Inferior parietal cortex (tissue), 1 donor: Measurements from ENCODE around the gene NHERF1.

ENCODE experiments used
- DNase-seq: peaks from one replicate; pipeline ENCODE4 v3.0.0-alpha.2; 2016; ENCODE audit errors: extremely low spot score

Gene NHERF1

DNA sequence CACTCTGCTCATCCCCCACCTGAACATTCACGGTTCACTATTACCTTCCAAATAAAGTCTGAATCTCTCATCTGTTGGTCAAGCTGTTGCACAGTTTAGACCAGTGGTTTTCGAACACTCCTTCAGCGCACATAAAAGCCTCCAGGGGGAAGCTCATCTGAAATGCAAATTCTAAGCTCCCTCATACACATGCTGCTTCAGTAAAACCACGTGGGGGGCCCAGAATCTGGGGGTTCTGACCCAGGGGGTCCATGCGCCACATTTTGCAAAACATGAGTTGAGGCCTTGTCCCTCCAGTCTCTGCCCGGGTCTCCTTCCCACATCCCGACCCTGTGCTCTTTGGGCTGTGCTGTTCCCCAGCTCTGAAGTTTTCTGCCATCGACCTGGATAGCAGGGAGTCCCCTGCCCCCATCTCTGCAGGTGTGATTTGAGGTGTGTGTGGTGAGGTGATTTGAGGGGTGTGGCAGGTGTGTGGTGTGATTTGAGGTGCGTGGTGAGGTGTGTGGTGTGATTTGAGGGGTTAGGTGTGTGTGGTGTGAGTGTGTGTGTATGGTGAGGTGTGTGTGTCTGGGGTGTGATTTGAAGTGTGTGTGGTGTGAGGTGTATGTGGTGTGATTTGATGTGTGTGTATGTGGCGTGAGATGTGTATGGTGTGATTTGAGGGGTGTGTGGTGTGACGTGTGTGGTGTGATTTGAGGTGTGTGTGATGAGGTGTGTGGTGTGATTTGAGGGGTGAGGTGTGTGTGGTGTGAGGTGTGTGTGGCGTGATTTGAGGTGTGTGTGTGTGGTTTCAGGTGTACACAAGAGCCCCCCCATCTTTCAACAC is 16.2 kb upstream of the NHERF1 start:
- DNase-seq = no peak

DNA sequence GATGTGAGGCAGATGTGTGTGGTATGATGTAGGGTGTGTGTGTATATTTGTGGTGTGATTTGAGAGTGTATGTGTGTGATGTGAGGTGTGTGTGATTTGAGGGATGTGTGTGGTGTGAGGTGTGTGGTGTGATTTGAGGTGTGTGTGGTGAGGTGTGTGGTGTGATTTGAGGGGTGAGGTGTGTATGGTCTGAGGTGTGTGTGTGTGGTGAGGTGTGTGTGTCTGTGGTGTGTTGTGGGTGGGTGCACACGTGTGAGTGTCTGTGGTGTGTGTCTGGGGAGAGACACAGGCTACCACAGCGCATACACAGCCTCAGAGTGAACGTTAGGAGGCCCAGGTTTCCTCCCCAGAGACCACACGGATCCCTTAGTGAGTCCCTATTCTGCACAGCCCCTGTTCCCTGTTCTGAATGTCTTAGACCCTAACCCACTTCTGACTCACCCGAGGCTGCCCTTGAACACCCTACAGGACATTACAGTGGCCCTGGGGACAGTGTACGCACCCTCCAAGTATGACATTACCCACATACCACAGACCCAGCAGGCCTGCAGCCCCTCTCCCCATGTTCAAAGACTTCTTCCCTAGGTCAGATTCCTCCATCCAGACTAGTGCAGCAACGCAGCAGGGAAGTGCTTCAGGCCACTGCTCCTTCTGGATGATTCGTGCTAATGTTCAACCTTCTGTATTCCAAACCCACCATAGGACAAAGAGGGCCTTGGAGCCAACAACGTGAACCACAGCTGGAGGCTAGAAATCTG is 14.9 kb upstream of the NHERF1 start:
- no peak for DNase-seq

DNA sequence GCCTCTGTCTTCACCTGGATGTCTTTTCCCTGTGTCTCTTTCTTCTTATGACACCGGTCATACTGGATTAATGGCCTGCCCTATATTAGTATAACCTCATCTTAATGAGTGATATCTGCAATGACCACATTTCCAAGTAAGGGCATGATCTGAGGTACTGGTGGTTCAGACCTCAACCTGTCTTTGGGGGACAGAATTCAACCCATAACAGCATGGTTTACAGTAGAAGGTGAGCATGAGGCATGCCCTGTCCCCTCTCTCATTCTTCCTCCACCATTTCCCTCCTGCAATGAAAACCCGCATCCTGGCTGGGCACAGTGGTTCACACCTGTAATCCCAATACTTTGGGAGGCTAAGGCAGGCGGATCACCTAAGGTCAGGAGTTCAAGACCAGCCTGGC is 14.2 kb upstream of the NHERF1 start:
- DNase-seq = no peak

DNA sequence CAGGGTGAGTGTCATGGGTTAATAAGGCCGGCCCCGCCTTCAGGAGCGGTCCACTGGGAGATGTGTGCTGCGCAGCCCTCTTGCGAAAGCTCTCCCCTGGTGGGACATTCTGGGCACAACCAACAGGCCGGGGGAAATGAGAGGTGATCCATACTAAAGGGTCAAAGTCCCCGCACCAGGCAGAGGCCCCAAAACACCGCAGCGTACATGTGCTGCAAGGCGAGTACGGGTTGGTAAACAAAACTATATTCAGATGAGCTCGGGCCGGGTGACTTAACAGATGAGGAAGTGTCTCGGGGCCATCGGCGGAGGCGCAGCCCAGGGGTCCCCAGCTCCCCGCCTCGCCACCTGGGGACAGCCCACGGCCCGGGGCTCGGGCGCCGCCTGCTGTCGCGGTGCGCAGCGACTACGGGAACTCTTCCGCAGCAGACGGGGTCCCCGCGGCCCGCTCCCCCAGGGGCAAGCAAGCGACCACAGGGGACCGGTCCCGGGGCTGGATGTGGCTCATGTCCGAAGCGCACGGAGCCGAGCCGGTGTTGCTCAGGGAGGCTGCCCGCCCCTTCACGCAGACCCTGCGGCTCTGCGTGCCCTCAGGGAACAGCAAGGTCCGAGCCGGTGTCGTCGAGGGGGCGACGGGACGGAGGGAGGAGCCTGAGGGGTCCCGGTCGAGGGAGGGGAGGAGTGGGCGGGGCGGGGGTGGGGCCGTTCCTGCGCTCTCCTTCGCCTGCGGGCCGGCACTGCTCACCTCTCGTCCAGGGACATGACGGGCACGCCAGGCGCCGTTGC is 11.7 kb upstream of the NHERF1 start, which contains the start of gene RAB37:
RAB37 (plus strand) TSS at position 744 of the 786 bp plus-strand sequence; CDS start at position 761, 17 bp downstream.
- no peak for DNase-seq

DNA sequence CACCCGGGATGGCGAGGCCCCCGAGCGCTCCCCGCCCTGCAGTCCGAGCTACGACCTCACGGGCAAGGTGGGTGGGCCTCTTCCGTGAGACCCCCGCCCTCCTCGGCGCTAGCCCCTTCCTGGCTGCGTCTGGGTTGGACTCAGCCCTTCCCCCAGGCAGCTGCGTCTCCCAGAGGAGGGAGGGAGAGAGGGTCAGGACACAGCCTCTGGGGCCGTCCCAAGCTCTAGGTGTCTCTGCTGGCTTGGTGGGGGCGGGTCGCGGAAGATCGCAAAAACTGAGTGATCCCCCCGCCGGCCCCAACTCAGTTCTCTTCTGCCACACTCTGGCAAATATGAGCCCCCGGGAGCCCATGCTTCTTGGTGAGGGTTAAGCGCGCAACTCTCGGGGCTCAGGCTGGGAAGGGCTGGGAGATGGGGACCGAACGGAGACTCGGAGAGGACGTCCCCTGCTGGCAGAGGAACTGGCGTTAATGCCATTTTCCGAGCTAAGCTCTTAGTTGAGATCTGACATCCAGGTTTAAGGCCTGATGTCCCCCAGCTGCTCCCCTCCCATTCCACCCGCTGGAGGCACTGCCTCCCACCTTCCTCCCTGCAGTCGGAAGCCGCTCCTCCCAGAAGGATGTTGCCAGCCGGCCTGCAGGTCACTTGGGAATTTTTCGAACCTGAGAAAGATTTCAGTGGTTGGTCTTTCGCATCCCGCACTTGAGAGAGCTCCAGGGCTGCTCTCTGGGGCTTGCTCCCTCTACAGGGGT is 11.0 kb upstream of the NHERF1 start:
- DNase-seq = no peak

DNA sequence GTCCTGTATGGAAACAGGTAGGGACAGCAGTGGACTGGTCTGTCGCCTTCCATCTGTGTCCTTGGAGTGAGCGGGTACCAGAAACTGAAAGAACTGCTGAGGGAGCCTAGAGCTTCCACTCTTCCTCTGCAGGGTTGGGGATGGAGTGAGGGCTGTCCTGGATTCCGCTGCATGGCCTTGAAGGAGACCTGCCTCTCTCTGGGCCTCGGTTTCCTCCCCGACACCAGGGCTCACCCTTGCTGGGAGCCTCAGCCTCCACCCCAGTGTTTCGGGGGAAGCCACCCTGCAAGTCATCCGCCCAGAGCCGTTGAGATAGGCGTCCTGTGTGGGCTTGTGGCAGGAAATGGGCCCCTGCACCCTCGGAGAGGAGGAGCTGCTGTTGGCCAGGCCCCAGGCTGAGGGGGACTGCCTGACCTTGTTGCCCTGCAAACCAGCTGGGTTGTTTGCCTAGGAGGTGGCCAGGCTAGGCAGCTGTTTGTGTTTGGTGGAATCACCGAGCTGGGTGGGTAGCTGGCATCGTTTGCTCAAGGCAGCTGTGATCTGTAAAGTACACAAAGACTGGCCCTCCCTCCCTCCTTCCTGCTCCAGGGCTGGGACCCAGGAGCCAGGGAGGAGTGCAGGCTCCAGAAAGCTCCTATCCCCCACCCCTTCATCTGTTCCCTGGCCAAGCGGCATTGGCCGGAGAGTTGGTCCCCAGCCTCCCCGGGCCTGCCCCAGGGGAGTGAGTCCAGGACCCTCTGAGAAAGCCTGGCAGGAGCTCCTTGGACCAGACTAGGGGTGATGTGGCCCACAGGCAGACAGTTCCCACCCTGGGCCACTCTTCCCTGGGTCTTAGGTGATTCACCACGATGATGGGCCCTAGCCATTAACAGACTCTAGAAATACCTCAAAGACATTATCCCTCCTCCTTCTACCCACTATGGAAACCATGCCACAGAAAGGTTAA is 10.1 kb upstream of the NHERF1 start:
- DNase-seq = no peak

DNA sequence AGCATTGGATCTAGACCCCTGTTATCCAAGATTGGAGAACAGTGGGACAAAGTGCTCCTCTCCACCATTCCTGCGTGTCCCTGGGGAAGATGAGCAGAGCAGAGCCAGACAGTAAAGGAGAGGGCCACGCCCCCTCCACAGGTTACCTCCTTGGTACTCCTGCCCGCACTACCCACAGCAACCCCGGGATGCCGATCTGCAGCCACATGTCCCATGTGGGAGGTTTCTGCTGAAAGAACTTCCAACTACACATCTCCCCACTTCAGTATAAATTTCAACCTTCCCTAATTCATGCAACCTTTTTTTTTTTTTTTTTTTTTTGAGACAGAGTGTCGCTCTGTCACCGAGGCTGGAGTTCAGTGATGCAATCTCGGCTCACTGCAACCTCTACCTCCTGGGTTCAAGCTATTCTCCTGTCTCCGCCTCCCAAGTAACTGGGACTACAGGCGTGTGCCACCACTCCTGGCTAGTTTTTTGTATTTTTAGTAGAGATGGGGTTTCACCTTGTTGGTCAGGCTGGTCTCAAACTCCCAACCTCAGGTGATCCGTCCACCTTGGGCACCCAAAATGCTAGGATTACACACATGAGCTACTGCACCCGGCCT is 9.1 kb upstream of the NHERF1 start:
- no peak for DNase-seq

DNA sequence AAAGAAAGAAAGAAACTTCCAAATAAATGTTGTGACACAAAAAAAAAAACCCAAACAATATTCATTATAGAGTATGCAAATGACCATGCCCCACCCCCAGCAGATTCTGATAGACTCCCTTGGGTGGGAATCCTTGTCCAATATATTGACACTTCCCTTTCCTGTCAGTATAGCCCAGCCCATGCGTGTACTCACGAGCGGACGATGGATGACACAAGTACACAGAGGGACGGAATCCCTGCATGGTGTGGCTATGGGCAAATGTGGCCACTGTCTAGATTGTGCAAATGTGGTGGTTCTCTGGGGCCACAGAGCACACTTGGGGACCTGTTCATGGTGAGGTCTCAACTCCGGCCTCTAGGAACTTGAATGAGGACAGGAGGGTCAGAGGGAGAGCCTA is 8.3 kb upstream of the NHERF1 start:
- DNase-seq = no peak

DNA sequence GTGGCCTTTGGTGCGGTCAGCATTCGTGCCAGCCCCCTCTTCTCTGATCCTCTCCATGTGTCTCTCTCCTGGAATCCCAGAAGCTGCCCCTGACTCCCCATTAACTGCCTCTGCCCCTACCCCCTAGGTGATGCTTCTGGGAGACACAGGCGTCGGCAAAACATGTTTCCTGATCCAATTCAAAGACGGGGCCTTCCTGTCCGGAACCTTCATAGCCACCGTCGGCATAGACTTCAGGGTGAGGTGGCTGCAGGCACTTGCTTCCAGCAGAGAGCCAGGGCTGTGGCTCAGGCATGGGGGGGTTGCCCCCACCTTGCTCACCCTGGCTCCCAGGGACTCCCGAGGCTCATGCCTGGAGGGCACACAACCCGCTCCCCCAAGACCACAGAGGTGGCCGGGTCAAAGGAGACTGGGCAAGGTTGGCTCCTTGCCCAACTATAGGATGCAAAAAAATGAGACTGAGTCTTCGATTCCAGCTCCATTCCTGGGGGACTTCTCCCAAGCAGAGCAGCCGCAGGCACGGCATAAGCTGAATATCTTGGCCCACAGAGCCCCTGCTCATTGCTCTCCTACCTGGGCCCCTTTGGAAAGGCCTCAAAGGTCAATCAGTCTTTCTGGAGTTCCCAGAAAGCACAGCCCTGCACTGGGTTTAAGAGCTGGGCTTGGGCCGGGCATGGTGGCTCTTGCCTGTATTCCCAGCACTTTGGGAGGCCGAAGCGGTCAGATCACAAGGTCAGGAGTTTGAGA is 7.6 kb upstream of the NHERF1 start:
- no peak for DNase-seq

DNA sequence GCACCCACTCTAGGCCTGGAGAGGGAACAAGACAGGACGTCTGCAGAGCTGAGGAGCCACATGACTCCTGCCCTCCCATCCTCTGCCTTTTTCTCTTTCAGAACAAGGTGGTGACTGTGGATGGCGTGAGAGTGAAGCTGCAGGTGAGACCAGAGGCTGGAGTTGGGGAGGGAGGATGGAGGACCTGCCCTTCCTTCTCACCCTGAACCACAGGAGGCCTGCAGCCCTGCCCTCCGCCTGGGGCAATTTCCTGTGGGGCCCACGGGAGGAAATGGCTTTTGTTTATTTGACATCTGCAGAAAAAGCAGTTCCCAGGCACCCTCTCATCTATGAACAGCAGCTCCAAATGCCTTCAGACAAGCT is 6.3 kb upstream of the NHERF1 start:
- DNase-seq = no peak

DNA sequence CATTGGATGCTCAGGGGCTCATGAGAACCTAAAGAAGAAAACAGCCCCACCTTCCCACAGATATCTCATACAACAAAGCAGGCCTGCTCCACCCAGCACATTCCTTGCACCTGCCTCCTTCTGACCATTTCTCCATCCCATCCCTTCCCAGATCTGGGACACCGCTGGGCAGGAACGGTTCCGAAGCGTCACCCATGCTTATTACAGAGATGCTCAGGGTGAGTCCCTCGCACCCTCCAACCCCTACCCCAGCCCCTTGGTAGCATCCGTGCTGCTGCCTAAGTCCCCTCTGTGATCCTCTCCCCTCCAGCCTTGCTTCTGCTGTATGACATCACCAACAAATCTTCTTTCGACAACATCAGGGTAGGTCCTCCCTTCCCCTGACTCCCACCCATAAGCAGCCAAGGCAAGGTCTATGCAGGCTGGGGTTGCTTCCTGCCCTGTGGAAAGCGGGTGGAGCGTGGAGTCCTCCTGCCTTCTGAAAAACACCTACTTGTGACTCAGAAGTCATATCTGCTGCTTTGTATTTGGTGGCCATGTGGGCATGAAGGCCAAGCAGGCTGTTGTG is 5.4 kb upstream of the NHERF1 start:
- DNase-seq = no peak

DNA sequence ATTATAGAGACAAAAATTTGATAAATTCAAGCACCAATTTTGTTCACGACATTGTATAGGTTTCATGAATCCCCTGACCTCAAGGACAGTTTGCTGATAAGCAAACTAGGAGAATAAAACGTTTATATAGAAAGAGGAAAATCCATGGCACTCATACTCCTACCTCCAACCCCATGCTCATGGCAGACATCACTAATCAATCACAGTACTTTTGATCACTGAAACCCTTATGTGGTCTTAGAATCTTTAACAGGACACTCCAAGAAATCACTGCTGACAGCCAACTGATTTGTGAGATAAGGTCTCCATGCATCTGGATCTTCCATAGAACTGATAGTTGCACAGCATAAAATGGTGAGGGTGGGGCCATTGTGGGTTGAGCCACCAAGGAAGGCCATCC is 4.7 kb upstream of the NHERF1 start:
- DNase-seq = no peak

DNA sequence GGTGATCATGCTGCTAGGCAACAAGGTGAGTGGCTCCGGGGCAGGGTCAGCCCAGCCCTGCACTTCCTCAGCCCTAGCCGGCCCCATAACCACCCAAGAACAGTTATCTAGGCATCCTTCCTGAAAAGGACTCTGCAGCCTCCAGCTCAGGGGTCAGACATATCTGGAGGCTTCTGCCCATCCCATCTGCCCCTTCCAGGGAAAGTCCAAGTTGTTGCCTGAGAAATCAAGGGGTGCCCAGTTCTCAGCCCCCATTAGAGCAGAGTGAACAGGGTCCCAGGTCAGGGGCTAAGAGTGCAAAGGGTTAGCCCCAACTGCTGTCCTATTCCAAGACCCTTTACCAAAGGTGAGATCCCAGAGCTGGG is 4.1 kb upstream of the NHERF1 start:
- DNase-seq = no peak

DNA sequence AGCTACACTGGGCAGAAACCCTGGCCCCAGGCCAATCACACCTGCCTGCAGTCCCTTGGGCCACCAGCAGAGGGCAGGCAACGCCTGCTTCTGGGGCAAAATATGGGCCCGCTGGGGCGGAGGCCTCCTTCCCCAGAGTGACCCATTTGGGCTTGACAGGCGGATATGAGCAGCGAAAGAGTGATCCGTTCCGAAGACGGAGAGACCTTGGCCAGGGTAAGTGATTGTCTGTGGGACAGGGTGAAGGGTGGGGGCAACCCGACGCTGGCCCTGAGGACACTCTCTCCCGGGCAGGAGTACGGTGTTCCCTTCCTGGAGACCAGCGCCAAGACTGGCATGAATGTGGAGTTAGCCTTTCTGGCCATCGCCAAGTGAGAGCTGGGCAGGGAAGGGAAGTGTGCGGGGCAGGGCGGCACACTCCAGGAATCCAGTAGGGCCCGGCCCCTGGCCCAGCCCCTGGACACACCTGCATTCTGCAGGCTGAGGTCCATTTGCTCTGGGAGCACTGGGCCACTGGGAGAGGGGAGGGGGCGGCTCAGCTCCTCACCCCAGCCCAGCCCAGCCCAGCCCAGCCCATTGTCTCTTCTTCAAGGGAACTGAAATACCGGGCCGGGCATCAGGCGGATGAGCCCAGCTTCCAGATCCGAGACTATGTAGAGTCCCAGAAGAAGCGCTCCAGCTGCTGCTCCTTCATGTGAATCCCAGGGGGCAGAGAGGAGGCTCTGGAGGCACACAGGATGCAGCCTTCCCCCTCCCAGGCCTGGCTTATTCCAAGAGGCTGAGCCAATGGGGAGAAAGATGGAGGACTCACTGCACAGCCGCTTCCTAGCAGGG is 3.5 kb upstream of the NHERF1 start:
- peak; percentile 83 for DNase-seq

DNA sequence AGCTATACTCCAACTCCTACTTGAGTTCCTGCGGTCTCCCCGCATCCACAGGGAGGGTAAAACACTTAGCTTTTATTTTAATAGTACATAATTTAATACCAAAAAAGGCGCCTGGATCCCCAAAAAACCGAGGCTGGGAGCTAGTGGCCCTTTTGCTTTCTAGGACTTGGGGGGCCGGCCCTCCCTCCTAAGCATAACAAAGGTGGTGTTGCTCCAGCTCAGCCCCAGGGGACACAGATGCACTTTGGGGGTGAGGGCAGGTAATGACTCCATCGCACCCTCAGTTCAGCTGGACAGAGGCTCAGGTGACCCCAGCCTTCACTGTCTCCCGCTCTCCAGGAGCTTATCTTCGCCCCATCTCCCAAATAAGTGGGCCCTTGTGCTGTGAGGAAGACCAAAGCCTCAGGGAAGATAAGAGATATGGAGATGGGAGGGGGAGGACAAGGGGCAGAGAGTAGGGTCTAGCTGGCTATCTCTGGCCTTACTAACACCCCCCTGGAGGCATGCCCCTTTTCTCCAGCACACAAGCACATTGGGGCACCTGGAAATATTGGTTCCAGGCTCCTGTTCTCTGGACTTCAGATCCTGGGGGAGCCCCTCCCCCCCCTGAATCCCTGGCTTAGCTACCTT is 2.8 kb upstream of the NHERF1 start:
- no peak for DNase-seq

DNA sequence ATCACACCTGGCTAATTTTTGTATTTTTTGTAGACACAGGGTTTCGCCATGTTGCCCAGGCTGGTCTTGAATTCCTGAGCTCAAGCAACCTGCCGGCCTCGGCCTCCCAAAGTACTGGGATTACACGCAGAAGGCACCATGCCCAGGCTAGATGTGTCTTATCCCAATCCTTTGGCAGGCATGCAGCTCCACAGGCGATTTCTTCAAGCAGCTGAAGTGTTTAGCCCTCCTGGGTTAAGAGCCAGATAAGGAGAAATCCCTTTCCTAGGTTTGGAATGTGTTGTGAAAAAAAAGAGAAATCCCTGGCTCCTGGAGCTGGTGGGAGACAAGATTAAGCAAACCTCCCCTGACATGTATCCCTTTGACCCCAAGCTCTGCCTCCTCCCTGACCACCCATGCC is 2.1 kb upstream of the NHERF1 start:
- DNase-seq = no peak

DNA sequence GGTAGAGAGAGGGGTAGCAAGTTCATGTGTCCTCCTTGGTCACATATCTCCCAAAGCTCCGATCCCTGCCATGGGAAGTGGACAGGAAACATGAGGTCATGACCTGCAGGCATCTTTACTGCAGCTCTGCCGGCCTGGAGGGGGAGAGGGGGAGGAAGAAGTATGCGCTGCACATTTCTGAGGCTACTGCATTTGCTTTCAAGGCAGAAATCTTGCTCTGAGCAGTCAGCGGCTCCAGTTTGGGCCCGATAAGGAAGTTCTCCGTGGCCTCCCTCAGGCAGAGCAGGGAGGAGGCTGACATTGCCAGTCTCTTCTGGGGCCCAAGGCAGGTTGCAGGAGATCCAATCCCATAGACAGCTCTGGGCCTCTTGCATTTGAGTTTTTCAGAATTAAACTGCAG is 1.5 kb upstream of the NHERF1 start:
- DNase-seq = no peak

DNA sequence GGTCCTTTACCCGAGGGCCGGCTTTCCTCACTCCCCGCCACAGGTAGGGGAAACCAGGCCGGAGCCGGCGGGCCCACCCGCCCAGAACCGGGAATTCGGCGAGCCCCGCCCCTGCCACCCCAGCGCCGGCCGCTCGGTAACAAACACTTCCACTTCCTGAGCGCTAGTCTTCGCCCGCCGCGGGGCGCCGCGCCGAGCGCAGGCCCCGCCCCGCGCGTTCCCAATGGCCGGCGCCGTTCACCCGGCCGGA is 224 bp upstream of the NHERF1 start:
- DNase-seq = no peak
